Heart right ventricle (tissue), 16 donors: Measurements from ENCODE around the gene SPAAR. TPM values are rescaled to one million over a fixed set of nuclear protein-coding genes. Genes with fewer than 3 reads are reported as not detected.
A peak's percentile ranks its signal among the peaks of the same experiment; 100 is the strongest.

Experiments
- ATAC-seq, 8 donors: fragments of 200-7000 bp; cut with Tn5 transposase; one replicate each; pipeline ENCODE4 v1.9.1; 2020; ENCODE audit warnings: mild to moderate bottlenecking in 8 of 8, moderate library complexity in 8 of 8, moderate number of reproducible peaks in 1 of 8
- DNase-seq, 2 donors: peaks; one replicate each; pipeline ENCODE4 v3.0.0-alpha.2; 2020
- H3K27ac ChIP-seq, 10 donors: fragments of 200-600 bp; sonication (generic) in 2 of 10; one replicate each; pipeline versions ENCODE4 v1.5.0 to v1.8.0; 2020 to 2022; ENCODE audit warnings: mild to moderate bottlenecking in 3 of 10
- H3K27me3 ChIP-seq, 7 donors: fragments of 200-600 bp; one replicate each; pipeline ENCODE4 v1.8.0; 2021 to 2022; ENCODE audit warnings: mild to moderate bottlenecking in 2 of 7
- H3K36me3 ChIP-seq, 9 donors: fragments of 200-600 bp; sonication (generic) in 1 of 9; one replicate each; pipeline versions ENCODE4 v1.5.0 to v1.8.0; 2020 to 2022; ENCODE audit warnings: mild to moderate bottlenecking in 2 of 9
- H3K4me1 ChIP-seq, 9 donors: fragments of 200-600 bp; sonication (generic) in 1 of 9; one replicate each; pipeline versions ENCODE4 v1.5.0 to v1.8.0; 2020 to 2022; ENCODE audit warnings: mild to moderate bottlenecking in 4 of 9
- H3K4me3 ChIP-seq, 10 donors: fragments of 200-600 bp; sonication (generic) in 2 of 10; one replicate each; pipeline versions ENCODE4 v1.5.0 to v1.8.0; 2020 to 2022; ENCODE audit warnings: mild to moderate bottlenecking in 7 of 10, moderate library complexity in 2 of 10
- H3K9me3 ChIP-seq, 11 donors: fragments of 200-600 bp in 10 of 11; sonication (generic) in 2 of 11; one replicate each; pipeline versions ENCODE4 v1.5.0 to v1.8.0; 2013 to 2022; ENCODE audit warnings: mild to moderate bottlenecking in 2 of 11, control low read depth in 1 of 11, moderate library complexity in 1 of 11
- WGBS, 2 donors: extraction: QIAGEN DNeasy Blood & Tissue Kit; methylation state at CpG; one replicate each; pipeline ENCODE4 v1.1.7; 2013; ENCODE audit warnings: inconsistent platforms in 1 of 2; 5-methylcytosine and 5-hydroxymethylcytosine counted together
- intact Hi-C, 10 donors: fragments of 100-400 bp; cut with DNase I; formaldehyde crosslinking; loops; one replicate each; pipeline versions ENCODE4 v1.11.1 to v1.14.2; 2022
- polyA plus RNA-seq, 2 donors: library from polyadenylated mRNA; stranded (reverse); fragments of 200-250 nt; gene quantifications; one replicate each; pipeline ENCODE4 v1.2.3, GENCODE V29; 2013
- total RNA-seq, 10 donors: library from RNA; stranded (reverse); fragmentation: NEBNext Ultra II Directional in 3 of 10; extraction: Animal tissue kit (Norgen Biotek cat#: 25700) in 3 of 10; gene quantifications; one replicate each; pipeline versions ENCODE4 v1.2.1 to v1.2.4, GENCODE V29; 2021 to 2023
- TF ChIP-seq, protein P1 (sequence below), 9 donors: fragments of 200-600 bp; sonication (generic) in 2 of 9; IDR thresholded peaks; one replicate each; pipeline versions ENCODE4 v1.5.0 to v1.8.0; 2021 to 2022; ENCODE audit warnings: antibody characterized with exemption in 9 of 9, mild to moderate bottlenecking in 5 of 9, moderate library complexity in 1 of 9
- donor health status: Arrhythmogenic right ventricular cardiomyopathy.
- donor health status: ischemic (EF 13 %, LVEDD 7.1; RV severe dilation, severe dysfunction).
- donor health status: healthy with polysubstance abuse.
- donor health status: DM: no; HTN: yes; CAD: no.
- donor health status: DM: no; HTN: no; CAD: no.
- donor health status: ischemic (EF 25% LVEDD 6.9; RV normal size, moderate dysfunction).
- donor health status: ischemic (EF 25% LVEDD 5.7; RV mildly dilated, moderate dysfunction).
- donor health status: healthy.
- donor health status: DM: yes; HTN: yes; CAD: no.
- donor health status: Ischemic cardiomyopathy.
- donor health status: ischemic (EF 35%, LVEDD 5.7; RV mildly dilated, moderate dysfunction).
- donor health status: nonischemic (EF 11% LVEDD 7.7; RV severe dilation, severe dysfunction).
- donor health status: DM: yes; HTN: yes; CAD: no.
- donor health status: PGD.
- donor health status: ischemic (EF 29% LVEDD 5.4; RV normal size, mild dysfunction).
- donor health status: nonischemic (EF 23%, LVEDD 6.1; RV moderate dilation, normal function).

The SPAAR gene
- total and polyA plus RNA-seq, 12 donors = 2.8 to 20.8 (median 5.6) TPM

DNA sequence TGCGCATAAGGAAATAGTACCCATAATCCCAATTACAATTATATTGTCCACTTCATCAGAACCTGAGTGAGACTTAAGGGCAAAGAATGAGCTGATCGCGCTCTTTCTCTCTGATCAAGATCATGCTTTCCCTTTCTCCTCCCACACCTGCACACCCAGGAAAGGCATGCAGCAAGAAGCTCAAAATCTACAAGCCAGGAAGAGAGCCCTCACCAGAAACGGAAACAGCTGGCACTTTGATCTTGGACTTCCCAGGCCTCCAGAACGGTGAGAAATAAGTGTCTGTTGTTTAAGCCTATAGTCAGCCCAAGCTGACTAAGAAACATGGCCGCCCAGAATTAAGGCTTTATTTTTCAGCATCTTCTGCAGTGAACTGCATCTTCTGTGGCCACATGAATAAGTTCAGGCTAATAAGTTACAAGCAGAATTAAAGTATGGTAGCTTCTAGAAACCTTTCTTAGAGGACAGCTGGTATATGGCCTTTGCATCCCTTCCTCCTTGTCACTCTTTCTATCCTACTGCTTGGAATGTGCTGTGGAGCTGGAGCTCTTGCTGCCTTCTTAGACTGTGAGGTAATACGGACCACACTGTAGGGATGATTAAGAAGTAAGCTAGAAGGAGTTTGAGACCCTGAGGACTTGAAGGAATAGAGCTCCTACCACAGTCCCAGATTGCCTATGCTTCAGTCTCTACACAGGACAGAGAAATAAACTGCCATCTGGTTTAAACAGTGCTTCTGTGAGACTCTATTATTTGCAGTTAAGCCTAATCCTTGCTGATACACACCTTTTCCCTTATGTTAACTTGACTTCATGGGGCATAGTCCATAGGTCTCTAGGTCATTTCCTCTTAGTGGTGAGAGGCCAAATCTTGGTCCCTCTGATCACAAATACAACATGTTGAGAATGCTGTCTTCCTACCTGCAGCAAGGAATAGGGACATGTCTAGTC is 31.4 kb downstream of the SPAAR start:
- Histone ChIP-seq H3K27ac (peak overlapping the region in 3 of 10 donors; percentile 9 to 17 (median 11)), H3K4me3 (no peak overlapping the region), H3K36me3 (peaks cover 0 to 7% (median 0%) of the 10 kb centered on the region in 9 donors), H3K9me3 (no peaks in the 10 kb centered on the region), H3K4me1 (peaks cover 0 to 30% (median 11%) of the 10 kb centered on the region in 9 donors), H3K27me3 (no peaks in the 10 kb centered on the region)
- ATAC-seq (no peak), DNase-seq (no peak)
- TF ChIP-seq, protein P1, sequence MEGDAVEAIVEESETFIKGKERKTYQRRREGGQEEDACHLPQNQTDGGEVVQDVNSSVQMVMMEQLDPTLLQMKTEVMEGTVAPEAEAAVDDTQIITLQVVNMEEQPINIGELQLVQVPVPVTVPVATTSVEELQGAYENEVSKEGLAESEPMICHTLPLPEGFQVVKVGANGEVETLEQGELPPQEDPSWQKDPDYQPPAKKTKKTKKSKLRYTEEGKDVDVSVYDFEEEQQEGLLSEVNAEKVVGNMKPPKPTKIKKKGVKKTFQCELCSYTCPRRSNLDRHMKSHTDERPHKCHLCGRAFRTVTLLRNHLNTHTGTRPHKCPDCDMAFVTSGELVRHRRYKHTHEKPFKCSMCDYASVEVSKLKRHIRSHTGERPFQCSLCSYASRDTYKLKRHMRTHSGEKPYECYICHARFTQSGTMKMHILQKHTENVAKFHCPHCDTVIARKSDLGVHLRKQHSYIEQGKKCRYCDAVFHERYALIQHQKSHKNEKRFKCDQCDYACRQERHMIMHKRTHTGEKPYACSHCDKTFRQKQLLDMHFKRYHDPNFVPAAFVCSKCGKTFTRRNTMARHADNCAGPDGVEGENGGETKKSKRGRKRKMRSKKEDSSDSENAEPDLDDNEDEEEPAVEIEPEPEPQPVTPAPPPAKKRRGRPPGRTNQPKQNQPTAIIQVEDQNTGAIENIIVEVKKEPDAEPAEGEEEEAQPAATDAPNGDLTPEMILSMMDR (IDR thresholded peaks at IDR 0.05) = no peak
- WGBS, 2 donors = 70 to 71% methylated on average over 7 of the region's 7 CpGs
- intact Hi-C loops = loop anchor here in 1 of 10 donors (5.0 kb wide), 1 partner anchor 38 kb away; no protein-coding TSS in a partner anchor

GRCh38 chr9:35942286-35942685 is 33.0 kb downstream of the SPAAR start:
- intact Hi-C loops = loop anchor here in 1 of 10 donors (5.0 kb wide), 1 partner anchor 40 kb away; no protein-coding TSS in a partner anchor
- no peak for ATAC-seq
- H3K27ac ChIP-seq = no peak overlapping the region
- no peak overlapping the region for H3K4me3 ChIP-seq
- no peaks in the 10 kb centered on the region for H3K27me3 ChIP-seq
- whole genome bisulfite sequencing, 2 donors = 87 to 95% methylated on average over 5 of the region's 5 CpGs
- H3K36me3 ChIP-seq = peaks cover 0 to 7% (median 0%) of the 10 kb centered on the region in 9 donors
- DNase-seq = no peak
- no peaks in the 10 kb centered on the region for H3K9me3 ChIP-seq
- H3K4me1 ChIP-seq = peaks cover 0 to 31% (median 15%) of the 10 kb centered on the region in 9 donors
- TF ChIP-seq, protein P1 (IDR thresholded peaks at IDR 0.05) = no peak

- Histone ChIP-seq H3K36me3 (peaks cover 0 to 7% (median 0%) of the 10 kb centered on the region in 9 donors), H3K27ac (peak overlapping the region in 5 of 10 donors; percentile 56 to 74 (median 73)), H3K9me3 (no peaks in the 10 kb centered on the region), H3K4me3 (no peak overlapping the region), H3K27me3 (no peaks in the 10 kb centered on the region), H3K4me1 (peaks cover 0 to 42% (median 23%) of the 10 kb centered on the region in 9 donors)
- intact Hi-C loops = loop anchor here in 9 of 10 donors (2.0 to 5.0 kb wide), 5 partner anchors 37 to 153 kb away; partner anchors contain the start of genes HRCT1 (in 2 of the 9) and NPR2 (in 1 of the 9)
- 88 to 92% methylated on average over 3 of the region's 3 CpGs for WGBS, 2 donors
- TF ChIP-seq, protein P1 (IDR thresholded peaks at IDR 0.05) = no peak
- ATAC-seq (no peak), DNase-seq (no peak)
Measured at GRCh38 chr9:35944173-35944572, 34.9 kb downstream of the SPAAR start.

DNA sequence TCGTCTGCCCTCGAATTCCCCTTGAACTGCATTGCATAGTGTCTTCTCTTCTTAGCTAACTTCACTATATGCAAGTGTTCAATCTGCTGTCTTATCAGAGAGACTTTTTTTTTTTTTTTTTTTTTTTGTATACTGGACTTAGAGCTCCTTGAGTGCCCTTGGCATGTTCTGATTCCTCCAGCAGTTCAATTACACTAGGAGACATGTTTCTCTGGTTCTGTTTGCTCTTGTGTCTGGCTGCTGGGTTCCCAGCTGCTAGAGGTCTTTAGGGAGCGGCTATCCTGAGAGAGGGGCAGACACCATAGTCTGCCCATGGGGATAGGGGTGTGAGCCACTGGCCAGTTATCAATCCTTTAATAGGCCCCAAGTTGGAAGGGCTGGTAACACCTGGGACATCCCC is 35.6 kb downstream of the SPAAR start:
- 55 to 90% methylated on average over 3 of the region's 3 CpGs for WGBS, 2 donors
- DNase-seq (no peak), ATAC-seq (peak in 2 of 8 donors; percentile 19 to 51)
- TF ChIP-seq, protein P1 (IDR thresholded peaks at IDR 0.05) = no peak
- no peaks in the 10 kb centered on the region for H3K9me3 ChIP-seq
- H3K27ac ChIP-seq = peak overlapping the region in 8 of 10 donors; percentile 48 to 77 (median 73)
- H3K4me1 ChIP-seq = peaks cover 0 to 47% (median 26%) of the 10 kb centered on the region in 9 donors
- intact Hi-C loops = loop anchor here (1.0 to 5.0 kb wide), 6 partner anchors 38 to 154 kb away; partner anchors contain the start of genes HRCT1 (in 2 of the 10) and NPR2 (in 1 of the 10)
- peaks cover 0 to 7% (median 0%) of the 10 kb centered on the region in 9 donors for H3K36me3 ChIP-seq
- no peak overlapping the region for H3K4me3 ChIP-seq
- H3K27me3 ChIP-seq = no peaks in the 10 kb centered on the region
